GM18858 (cell line): ENCODE data around the gene NHSL1.
A peak's percentile ranks its signal among the peaks of the same experiment; 100 is the strongest.

Source experiments
- ATAC-seq: cut with Tn5 transposase; IDR thresholded peaks from one replicate; pipeline ENCODE4 v1.9.1; 2021; ENCODE audit not compliant: unreplicated experiment

The NHSL1 gene

GRCh38 chr6:138523347-138524210 lies 24.3 kb upstream of the NHSL1 start:
- no peak for ATAC-seq

- ATAC-seq, result no peak
These were observed 23.3 kb upstream of the NHSL1 start for GRCh38 chr6:138522611-138523010.

GRCh38 chr6:138521790-138522189 lies 22.5 kb upstream of the NHSL1 start:
- no peak for ATAC-seq

- ATAC-seq, result no peak
These were observed 21.2 kb upstream of the NHSL1 start for GRCh38 chr6:138520463-138520862.

- ATAC-seq, result no peak
These were observed 18.8 kb upstream of the NHSL1 start for GRCh38 chr6:138518054-138518453.

- ATAC-seq, result peak; percentile 95
These were observed 18.3 kb upstream of the NHSL1 start for GRCh38 chr6:138517635-138518034.

GRCh38 chr6:138515657-138516248 lies 16.5 kb upstream of the NHSL1 start:
- no peak for ATAC-seq

GRCh38 chr6:138514860-138515540 lies 15.7 kb upstream of the NHSL1 start:
- ATAC-seq, result no peak

- ATAC-seq, result no peak
These were observed 13.3 kb upstream of the NHSL1 start for GRCh38 chr6:138512609-138513008.

GRCh38 chr6:138510093-138510492 lies 10.8 kb upstream of the NHSL1 start:
- no peak for ATAC-seq

- ATAC-seq, result no peak
These were observed 10.1 kb upstream of the NHSL1 start for GRCh38 chr6:138509371-138509770.

- ATAC-seq, result no peak
These were observed 9.3 kb upstream of the NHSL1 start for GRCh38 chr6:138508676-138508988.

GRCh38 chr6:138507977-138508675 lies 8.8 kb upstream of the NHSL1 start:
- no peak for ATAC-seq

GRCh38 chr6:138504764-138505689 lies 5.7 kb upstream of the NHSL1 start:
- no peak for ATAC-seq

- no peak for ATAC-seq
These were observed 4.8 kb upstream of the NHSL1 start for GRCh38 chr6:138503881-138504680.

- no peak for ATAC-seq
These were observed 3.3 kb upstream of the NHSL1 start for GRCh38 chr6:138502546-138502945.

- no peak for ATAC-seq
These were observed 1.7 kb upstream of the NHSL1 start for GRCh38 chr6:138500867-138501446.

- no peak for ATAC-seq
These were observed 861 bp upstream of the NHSL1 start for GRCh38 chr6:138500045-138500665.
